Activated T-cell treated with anti-CD3 and anti-CD28 coated beads, Interleukin-2, amount 50 U/mL, for 72 hours (primary cell): Measurements from ENCODE around the gene PER2. TPM values are rescaled to one million over a fixed set of nuclear protein-coding genes. Genes with fewer than 3 reads are reported as not detected.

ENCODE experiments used
- ATAC-seq, 2 donors: fragments of 150-1000 bp; cut with Tn5 transposase; replicated peaks in 1 of 2; 2 replicates each; pipeline ENCODE4 v1.10.0; 2021; ENCODE audit warnings: moderate library complexity in 2 of 2, mild to moderate bottlenecking in 1 of 2
- DNase-seq, 2 donors: peaks; one replicate each; pipeline ENCODE4 v3.0.0; 2021 to 2022; ENCODE audit warnings: mixed read lengths in 1 of 2
- H3K27ac Mint-ChIP-seq: one replicate; pipeline ENCODE4 v1.8.0; 2022; ENCODE audit warnings: mild to moderate bottlenecking, moderate library complexity, mixed read lengths
- H3K27me3 Mint-ChIP-seq: one replicate; pipeline ENCODE4 v1.8.0; 2022; ENCODE audit warnings: low read depth, mixed read lengths
- H3K36me3 Mint-ChIP-seq, 2 donors: one replicate each; pipeline ENCODE4 v1.8.0; 2022; ENCODE audit warnings: mixed read lengths in 2 of 2, mild to moderate bottlenecking in 1 of 2; ENCODE audit not compliant: insufficient read depth in 2 of 2
- H3K4me1 Mint-ChIP-seq: one replicate; pipeline ENCODE4 v1.8.0; 2022; ENCODE audit warnings: low read depth, mixed read lengths
- H3K4me3 Mint-ChIP-seq, 2 donors: one replicate each; pipeline ENCODE4 v1.8.0; 2022; ENCODE audit warnings: mild to moderate bottlenecking in 2 of 2, mixed read lengths in 2 of 2, moderate library complexity in 2 of 2
- H3K9me3 Mint-ChIP-seq, 2 donors: one replicate each; pipeline ENCODE4 v1.8.0; 2022; ENCODE audit warnings: mixed read lengths in 2 of 2
- total RNA-seq, 2 donors: library from RNA; stranded (reverse); gene quantifications; one replicate each; pipeline ENCODE4 v1.2.3, GENCODE V29; 2022

PER2 gene
- total RNA-seq, 2 donors from 2014 or later = 8.9 to 12.4 TPM

GRCh38 chr2:238226698-238227586, 61.5 kb downstream of the PER2 start:
- no peaks in the 10 kb centered on the region for H3K27me3 Mint-ChIP-seq
- DNase-seq (no peak), ATAC-seq (no peak)
- H3K9me3 Mint-ChIP-seq = no peaks in the 10 kb centered on the region
- H3K4me1 Mint-ChIP-seq = peaks cover 28% of the 10 kb centered on the region
- no peak overlapping the region for H3K4me3 Mint-ChIP-seq
- no peak overlapping the region for H3K27ac Mint-ChIP-seq
- peaks cover 0 to 3% of the 10 kb centered on the region in 2 donors for H3K36me3 Mint-ChIP-seq

GRCh38 chr2:238225911-238226697, 62.3 kb downstream of the PER2 start:
- no peak overlapping the region for H3K4me3 Mint-ChIP-seq
- no peak overlapping the region for H3K27ac Mint-ChIP-seq
- H3K9me3 Mint-ChIP-seq = no peaks in the 10 kb centered on the region
- peaks cover 0 to 3% of the 10 kb centered on the region in 2 donors for H3K36me3 Mint-ChIP-seq
- no peak for ATAC-seq
- H3K27me3 Mint-ChIP-seq = no peaks in the 10 kb centered on the region
- DNase-seq = no peak
- H3K4me1 Mint-ChIP-seq = peaks cover 20% of the 10 kb centered on the region

GRCh38 chr2:238225121-238225520, 63.3 kb downstream of the PER2 start:
- DNase-seq (no peak), ATAC-seq (no peak)
- peaks cover 12% of the 10 kb centered on the region for H3K4me1 Mint-ChIP-seq
- H3K27ac Mint-ChIP-seq = no peak overlapping the region
- no peaks in the 10 kb centered on the region for H3K9me3 Mint-ChIP-seq
- no peak overlapping the region for H3K4me3 Mint-ChIP-seq
- H3K36me3 Mint-ChIP-seq = peaks cover 0 to 3% of the 10 kb centered on the region in 2 donors
- H3K27me3 Mint-ChIP-seq = no peaks in the 10 kb centered on the region

- Mint-ChIP-seq H3K9me3 (no peaks in the 10 kb centered on the region), H3K4me1 (peaks cover 6% of the 10 kb centered on the region), H3K27me3 (no peaks in the 10 kb centered on the region), H3K4me3 (no peak overlapping the region), H3K27ac (no peak overlapping the region), H3K36me3 (peaks cover 0 to 3% of the 10 kb centered on the region in 2 donors)
- ATAC-seq (no peak), DNase-seq (no peak)
Observed at GRCh38 chr2:238224356-238225035, 63.9 kb downstream of the PER2 start.

GRCh38 chr2:238220892-238221521, 67.4 kb downstream of the PER2 start:
- Mint-ChIP-seq H3K36me3 (peaks cover 0 to 2% of the 10 kb centered on the region in 2 donors), H3K27ac (no peak overlapping the region), H3K9me3 (no peaks in the 10 kb centered on the region), H3K4me3 (peak overlapping the region; percentile 10 to 29), H3K4me1 (no peaks in the 10 kb centered on the region), H3K27me3 (no peaks in the 10 kb centered on the region)
- DNase-seq = no peak
- peak; percentile 56 to 74 for ATAC-seq

GRCh38 chr2:238220274-238220891, 68.0 kb downstream of the PER2 start:
- Mint-ChIP-seq H3K9me3 (no peaks in the 10 kb centered on the region), H3K27me3 (peaks cover 3% of the 10 kb centered on the region), H3K4me1 (no peaks in the 10 kb centered on the region), H3K36me3 (peaks cover 0 to under 1% of the 10 kb centered on the region in 2 donors), H3K27ac (no peak overlapping the region), H3K4me3 (peak overlapping the region; percentile 10 to 29)
- DNase-seq (no peak), ATAC-seq (peak in 1 of 2 donors; percentile 18)

- H3K27me3 Mint-ChIP-seq = peaks cover 22% of the 10 kb centered on the region
- H3K4me3 Mint-ChIP-seq = no peak overlapping the region
- ATAC-seq = no peak
- no peak overlapping the region for H3K27ac Mint-ChIP-seq
- no peaks in the 10 kb centered on the region for H3K9me3 Mint-ChIP-seq
- H3K36me3 Mint-ChIP-seq = no peaks in the 10 kb centered on the region
- DNase-seq = no peak
- no peaks in the 10 kb centered on the region for H3K4me1 Mint-ChIP-seq
Observed at GRCh38 chr2:238216651-238217184, 71.7 kb downstream of the PER2 start.

GRCh38 chr2:238207006-238207405, 81.4 kb downstream of the PER2 start:
- Mint-ChIP-seq H3K27ac (no peak overlapping the region), H3K9me3 (no peaks in the 10 kb centered on the region), H3K36me3 (no peaks in the 10 kb centered on the region), H3K4me1 (peaks cover 15% of the 10 kb centered on the region), H3K27me3 (no peaks in the 10 kb centered on the region), H3K4me3 (no peak overlapping the region)
- DNase-seq (no peak), ATAC-seq (no peak)

GRCh38 chr2:238203973-238204683, 84.3 kb downstream of the PER2 start:
- peak overlapping the region; percentile 83 for H3K27ac Mint-ChIP-seq
- H3K36me3 Mint-ChIP-seq = peaks cover 0 to 2% of the 10 kb centered on the region in 2 donors
- DNase-seq (no peak), ATAC-seq (no peak)
- H3K27me3 Mint-ChIP-seq = no peaks in the 10 kb centered on the region
- peaks cover 43% of the 10 kb centered on the region for H3K4me1 Mint-ChIP-seq
- H3K9me3 Mint-ChIP-seq = no peaks in the 10 kb centered on the region
- H3K4me3 Mint-ChIP-seq = peak overlapping the region; percentile 80 to 81

GRCh38 chr2:238203094-238203972, 85.1 kb downstream of the PER2 start, which contains the start of gene ILKAP:
ILKAP (minus strand) TSS chr2:238203695; CDS start chr2:238203553, 142 bp downstream.
- H3K9me3 Mint-ChIP-seq = no peaks in the 10 kb centered on the region
- H3K4me1 Mint-ChIP-seq = peaks cover 48% of the 10 kb centered on the region
- DNase-seq (peak; percentile 92 to 94), ATAC-seq (peak; percentile 98)
- peaks cover 0 to 2% of the 10 kb centered on the region in 2 donors for H3K36me3 Mint-ChIP-seq
- peak within 1 kb of the TSS; percentile 86 to 94 for H3K4me3 Mint-ChIP-seq
- peak within 1 kb of the TSS; percentile 83 for H3K27ac Mint-ChIP-seq
- H3K27me3 Mint-ChIP-seq = no peaks in the 10 kb centered on the region
